GM06990 (cell line): ENCODE measurements around the gene ASH1L.

Experiments
- DNase-seq: peaks from one replicate; pipeline ENCODE4 v3.0.0-alpha.2; 2011; ENCODE audit not compliant: insufficient read length; ENCODE audit errors: extremely low read depth
- H3K27me3 ChIP-seq: replicated peaks from 2 replicates; pipeline ENCODE4 v1.6.0; 2011; ENCODE audit warnings: low read length; ENCODE audit not compliant: control insufficient read depth, insufficient read depth
- H3K36me3 ChIP-seq: 2 replicates; pipeline ENCODE4 v1.5.1; 2011; ENCODE audit warnings: low read length; ENCODE audit not compliant: control insufficient read depth, insufficient read depth
- H3K4me3 ChIP-seq: replicated peaks from 2 replicates; pipeline ENCODE4 v1.5.1; 2011; ENCODE audit warnings: low read depth, mild to moderate bottlenecking, control low read depth, low read length
- CTCF ChIP-seq: IDR thresholded peaks from 2 replicates; pipeline ENCODE4 v1.5.1; 2011; ENCODE audit warnings: low read length, control low read depth, mild to moderate bottlenecking, inconsistent platforms; ENCODE audit not compliant: insufficient read depth, poor library complexity, severe bottlenecking

The ASH1L gene

GRCh38 chr1:155324037-155324716, 238.4 kb downstream of the ASH1L start:
- Histone ChIP-seq H3K27me3 (no peaks in the 10 kb centered on the region), H3K4me3 (peak overlapping the region; percentile 89), H3K36me3 (peaks cover 3% of the 10 kb centered on the region)
- TF ChIP-seq CTCF: no peak
- peak; percentile 91 for DNase-seq

GRCh38 chr1:155323729-155324036, 238.9 kb downstream of the ASH1L start:
- no peak for TF ChIP-seq CTCF
- Histone ChIP-seq H3K4me3 (peak overlapping the region; percentile 89), H3K36me3 (peaks cover 5% of the 10 kb centered on the region), H3K27me3 (no peaks in the 10 kb centered on the region)
- peak; percentile 92 for DNase-seq

GRCh38 chr1:155322953-155323728, 239.5 kb downstream of the ASH1L start:
- H3K36me3 ChIP-seq: peaks cover 10% of the 10 kb centered on the region
- DNase-seq: peak; percentile 88
- no peaks in the 10 kb centered on the region for H3K27me3 ChIP-seq
- peak; percentile 88 for TF ChIP-seq CTCF
- H3K4me3 ChIP-seq: peak overlapping the region; percentile 89

- Histone ChIP-seq H3K36me3 (peaks cover 11% of the 10 kb centered on the region), H3K4me3 (peak overlapping the region; percentile 89), H3K27me3 (no peaks in the 10 kb centered on the region)
- no peak for DNase-seq
- TF ChIP-seq CTCF: no peak
These were observed 240.0 kb downstream of the ASH1L start for GRCh38 chr1:155322571-155322952.

GRCh38 chr1:155321639-155322503, 240.7 kb downstream of the ASH1L start:
- no peak for TF ChIP-seq CTCF
- H3K4me3 ChIP-seq: peak overlapping the region; percentile 89; the same call in 1 of the 2 replicates
- no peaks in the 10 kb centered on the region for H3K27me3 ChIP-seq
- peak; percentile 37 for DNase-seq
- peaks cover 13% of the 10 kb centered on the region for H3K36me3 ChIP-seq
